HTR-8/SVneo (cell line): Measurements from ENCODE around the gene ITFG2.
A peak's percentile ranks its signal among the peaks of the same experiment; 100 is the strongest.
"Not testable (repeated sequence)": the region's sequence is repeated elsewhere in the genome, so short reads cannot be mapped to it uniquely, and the experiment has no call there.

Experiments used
- DNase-seq: peaks from one replicate; pipeline ENCODE4 v3.0.0; 2011; ENCODE audit warnings: low spot score, mixed read lengths; ENCODE audit not compliant: insufficient read length
- FAIRE-seq: peaks from 2 replicates; lab custom pipeline; 2011; peaks lifted over from hg19 to GRCh38; lab: Jason Lieb, UNC

Gene ITFG2

DNA sequence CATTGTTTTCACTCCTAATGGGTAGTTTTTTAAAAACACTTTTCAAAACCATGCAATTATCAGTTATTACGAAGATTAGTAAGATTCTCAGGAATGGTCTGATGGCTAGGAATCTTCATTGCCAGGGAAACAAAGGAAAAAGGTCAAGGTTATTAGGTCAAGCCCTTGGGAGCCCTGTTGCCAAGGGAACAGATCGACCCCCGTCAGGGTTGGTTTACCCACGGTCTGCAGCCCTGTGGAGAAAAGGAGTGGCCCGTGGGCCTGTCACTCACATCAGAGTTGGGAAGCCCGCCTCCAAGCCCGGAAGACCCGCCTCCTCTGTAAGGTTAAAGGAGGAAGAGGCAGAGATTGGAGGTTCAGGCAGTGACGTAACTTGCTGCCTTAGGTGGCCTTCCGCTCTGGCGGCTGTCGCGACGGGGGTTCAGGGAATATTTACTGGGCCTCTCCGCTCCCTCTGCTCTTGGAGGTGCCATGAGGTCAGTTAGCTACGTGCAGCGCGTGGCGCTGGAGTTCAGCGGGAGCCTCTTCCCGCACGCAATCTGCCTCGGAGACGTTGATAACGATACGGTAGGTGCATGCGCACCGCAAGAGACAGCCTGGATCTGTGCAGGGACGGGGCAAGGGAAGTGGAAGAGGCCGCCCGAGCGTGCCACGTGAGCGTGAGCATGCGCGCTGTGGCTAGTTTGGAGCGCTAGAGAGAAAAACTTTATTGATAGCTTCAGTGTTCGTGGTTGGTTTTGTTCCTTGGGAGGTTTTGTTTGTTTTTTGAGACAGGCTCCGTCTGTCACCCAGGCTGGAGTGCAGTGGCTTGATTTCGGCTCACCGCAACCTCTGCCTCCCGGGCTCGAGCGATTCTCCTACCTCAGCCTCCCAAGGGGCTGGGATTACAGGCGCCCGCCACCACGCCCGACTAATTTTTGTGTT, at the start of gene ITFG2:
Gene ITFG2, plus strand, starts transcription at position 379 of the 924 bp plus-strand sequence. Its CDS starts 93 bp downstream, at position 472.
- FAIRE-seq (peak; percentile 94), DNase-seq (peak; percentile 99)

DNA sequence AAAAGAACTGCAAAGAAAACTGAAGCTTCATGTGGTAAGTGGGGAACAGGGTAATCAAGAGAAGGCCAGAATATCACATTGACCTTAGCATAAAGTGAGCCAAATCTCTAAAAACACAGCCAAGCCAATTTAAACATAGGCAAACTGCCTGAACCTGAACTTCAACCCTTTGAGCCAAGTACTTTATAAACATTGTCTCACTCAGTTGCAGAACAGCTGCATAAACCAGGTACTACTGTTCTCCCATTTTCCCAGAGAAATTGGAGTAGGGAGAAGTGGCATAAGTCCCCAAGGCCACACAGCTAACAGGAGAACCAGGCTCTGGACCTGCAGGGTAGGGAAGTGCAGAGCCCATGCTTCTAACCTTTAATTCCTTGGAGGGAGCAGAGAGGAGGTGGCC, 48.1 kb upstream of the ITFG2 start:
- DNase-seq (no peak), FAIRE-seq (no peak)

DNA sequence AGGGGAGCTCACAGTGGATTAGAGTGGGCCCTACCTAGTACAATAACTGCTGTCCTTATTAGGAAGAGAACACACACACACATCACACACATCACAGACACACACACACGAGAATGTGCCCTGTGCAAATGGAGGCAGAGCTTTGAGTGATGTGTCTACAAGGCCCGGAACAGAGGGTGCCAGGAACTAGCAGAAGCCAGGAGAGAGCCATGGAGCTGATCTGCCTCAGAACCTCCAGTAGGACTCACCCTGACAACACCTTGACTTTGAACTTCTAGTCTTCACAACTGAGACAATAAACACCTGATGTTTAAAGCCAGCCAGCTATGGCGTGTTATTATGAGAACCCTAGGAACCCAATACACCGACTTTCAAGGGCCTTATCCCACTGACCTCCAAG, 47.4 kb upstream of the ITFG2 start:
- DNase-seq (no peak), FAIRE-seq (no peak)

DNA sequence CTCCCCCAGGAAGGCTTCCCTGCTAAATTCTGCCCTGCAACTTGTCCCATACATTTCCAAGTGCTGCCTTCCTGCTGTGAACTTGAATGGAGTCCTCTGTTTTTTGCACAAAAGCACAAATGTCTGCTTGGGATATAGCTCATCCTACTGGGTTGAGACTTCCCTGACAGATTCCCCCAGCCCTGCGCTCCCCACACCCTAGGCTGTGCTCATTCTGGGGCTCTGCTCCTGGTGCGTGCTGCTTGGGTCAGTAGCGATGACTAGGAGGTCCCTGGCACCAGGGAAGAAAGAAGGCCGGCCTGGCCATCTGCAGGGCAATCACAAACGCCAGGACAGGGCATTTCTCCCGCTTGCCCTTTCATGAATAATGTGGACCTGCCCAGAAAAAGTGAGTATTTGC, 46.9 kb upstream of the ITFG2 start:
- no peak for FAIRE-seq
- DNase-seq, result no peak

DNA sequence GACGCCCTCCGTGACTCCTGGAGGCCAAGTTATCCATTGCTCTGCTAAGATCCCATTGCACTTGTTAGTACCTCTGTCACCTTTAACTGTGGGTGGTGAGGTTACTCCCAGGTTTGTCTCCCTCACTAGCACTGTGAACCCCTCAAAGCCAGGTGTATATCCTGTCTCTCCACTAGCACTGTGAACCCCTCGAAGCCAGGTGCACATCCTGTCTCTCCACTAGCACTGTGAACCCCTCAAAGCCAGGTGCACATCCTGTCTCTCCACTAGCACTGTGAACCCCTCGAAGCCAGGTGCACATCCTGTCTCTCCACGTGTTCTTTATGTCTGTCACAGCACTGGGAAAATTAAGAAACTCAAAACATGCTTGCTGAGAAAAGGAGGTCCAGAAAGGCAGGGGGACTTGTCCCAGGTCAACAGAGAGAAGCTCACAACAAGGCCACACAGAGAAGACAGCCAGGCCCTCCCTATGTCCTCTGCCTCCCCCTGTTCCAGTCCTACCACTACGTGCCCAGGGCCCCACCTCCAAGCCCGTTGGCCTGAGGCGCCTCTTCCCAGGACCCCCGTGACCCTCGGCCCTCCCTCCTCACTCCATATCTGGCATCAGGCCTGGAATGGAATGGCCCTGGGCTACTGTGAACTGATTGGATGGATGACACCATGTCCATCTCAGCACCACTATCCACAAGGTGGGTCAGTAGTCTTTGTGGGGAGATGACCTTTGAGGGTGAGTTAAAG, 44.1 kb upstream of the ITFG2 start:
- FAIRE-seq, result no peak
- no peak for DNase-seq

GRCh38 chr12:2769866-2770533, 42.5 kb upstream of the ITFG2 start:
- FAIRE-seq, result no peak
- DNase-seq, result no peak

- DNase-seq, FAIRE-seq: not testable (repeated sequence)
Observed at GRCh38 chr12:2770544-2770943, 41.9 kb upstream of the ITFG2 start.

GRCh38 chr12:2772370-2772769, 40.1 kb upstream of the ITFG2 start:
- FAIRE-seq, result no peak
- no peak for DNase-seq

GRCh38 chr12:2773199-2773875, 39.1 kb upstream of the ITFG2 start:
- no peak for DNase-seq
- no peak for FAIRE-seq

- DNase-seq (no peak), FAIRE-seq (no peak)
Observed at GRCh38 chr12:2775431-2775830, 37.0 kb upstream of the ITFG2 start.

- no peak for FAIRE-seq
- no peak for DNase-seq
Observed at GRCh38 chr12:2776129-2776806, 36.2 kb upstream of the ITFG2 start.

DNA sequence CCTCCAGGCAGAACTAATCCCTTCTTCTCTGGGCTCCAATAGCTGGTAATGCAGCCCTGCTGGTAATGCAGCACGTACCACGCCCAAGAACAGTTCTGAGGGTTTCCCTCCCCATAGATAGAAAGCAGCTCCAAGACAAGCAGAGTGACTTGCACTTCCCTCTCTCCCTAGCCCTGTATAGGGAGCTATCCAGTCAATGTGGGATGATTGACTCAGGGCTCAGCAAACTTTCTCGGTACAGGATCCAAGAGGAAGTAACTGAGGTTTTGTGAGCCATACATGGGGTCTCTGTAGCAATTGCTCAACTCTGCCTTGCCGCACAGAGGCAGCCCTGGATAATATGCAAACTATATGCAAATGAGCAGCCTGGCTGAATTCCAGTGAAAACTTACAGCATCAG, 33.2 kb upstream of the ITFG2 start:
- FAIRE-seq (no peak), DNase-seq (no peak)

- FAIRE-seq, result peak; percentile 97
Observed at GRCh38 chr12:2783936-2784600, 28.4 kb upstream of the ITFG2 start.

DNA sequence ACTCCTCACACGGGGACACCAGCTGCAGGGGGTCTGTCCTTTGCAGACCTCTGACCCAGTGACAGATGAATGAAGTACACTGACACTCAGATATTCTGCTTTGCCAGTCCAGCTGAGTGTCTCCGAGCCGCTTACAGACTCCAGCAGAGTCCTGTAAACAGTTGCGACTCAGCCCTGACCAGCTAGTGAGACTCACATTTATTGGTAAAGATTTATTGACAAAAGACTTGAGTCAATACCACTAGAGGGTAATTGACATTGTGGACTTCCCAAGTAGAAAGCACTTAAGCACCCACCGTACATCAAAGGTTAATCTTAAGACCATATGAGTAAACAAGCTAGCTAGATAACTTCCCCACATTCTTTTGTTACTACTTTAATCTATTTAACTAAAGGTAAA, 27.5 kb upstream of the ITFG2 start:
- no peak for FAIRE-seq
- no peak for DNase-seq

More at GRCh38 chr12:2783936-2784600, 28.4 kb upstream of the ITFG2 start:
- DNase-seq, result peak; percentile 86

DNA sequence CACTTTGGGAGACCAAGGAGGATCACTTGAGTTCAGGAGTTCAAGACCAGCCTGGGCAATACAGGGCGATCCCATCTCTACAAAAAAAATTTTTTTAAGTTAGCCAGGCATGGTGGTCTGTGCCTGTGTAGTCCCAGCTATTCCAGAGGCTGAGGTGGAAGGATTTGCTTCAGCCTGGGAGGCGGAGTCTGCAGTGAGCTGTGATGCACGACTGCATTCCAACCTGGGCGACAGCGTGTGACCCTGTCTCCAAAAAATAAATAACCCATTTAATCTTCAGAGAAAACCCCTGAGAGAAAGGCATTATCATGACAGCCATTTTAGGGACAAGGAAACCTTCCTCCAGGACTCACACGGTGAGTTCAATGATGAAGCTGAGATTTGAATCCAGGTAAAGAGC, 21.4 kb upstream of the ITFG2 start:
- FAIRE-seq, result no peak

DNA sequence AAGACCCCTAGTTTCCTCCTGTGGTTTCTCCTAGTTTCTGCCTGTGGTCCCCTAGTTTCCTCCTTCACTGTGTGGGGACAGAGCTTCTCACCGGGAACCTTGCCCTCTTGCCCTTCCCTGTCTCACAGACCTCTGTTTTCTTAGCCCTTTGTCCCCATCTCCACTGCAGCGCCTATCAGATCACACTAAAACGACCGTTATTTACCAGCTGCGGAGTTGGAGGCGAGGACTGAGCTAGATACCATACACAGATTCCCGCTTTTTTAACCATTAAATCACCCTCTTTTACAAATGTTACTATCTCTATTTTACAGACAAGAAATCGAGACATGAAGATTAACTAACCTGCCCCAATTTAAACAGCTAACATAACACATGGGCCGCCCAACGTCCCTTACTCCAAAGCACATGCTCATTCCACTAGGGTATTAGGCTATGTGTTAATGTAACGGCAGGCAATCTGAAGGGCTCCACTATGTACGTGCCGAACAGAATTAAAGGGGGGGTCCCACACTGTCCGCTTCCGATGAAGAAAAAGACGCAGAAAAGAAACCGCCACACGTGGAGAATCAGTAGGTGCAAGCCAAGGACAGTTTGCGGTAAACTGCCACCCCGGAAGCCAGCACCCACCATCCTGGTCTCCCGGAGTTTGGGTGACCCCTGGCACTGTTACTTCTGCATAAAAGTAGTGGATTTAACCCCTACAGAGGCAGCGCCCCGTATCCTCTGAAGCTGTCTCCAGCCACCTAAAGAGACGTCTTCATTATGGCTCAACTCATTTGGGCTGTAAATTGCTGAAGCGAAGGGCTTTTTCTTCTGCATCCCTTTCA, 19.6 kb upstream of the ITFG2 start:
- DNase-seq (no peak), FAIRE-seq (no peak)

More for the DNA sequence above, 21.4 kb upstream of the ITFG2 start:
- no peak for DNase-seq

DNA sequence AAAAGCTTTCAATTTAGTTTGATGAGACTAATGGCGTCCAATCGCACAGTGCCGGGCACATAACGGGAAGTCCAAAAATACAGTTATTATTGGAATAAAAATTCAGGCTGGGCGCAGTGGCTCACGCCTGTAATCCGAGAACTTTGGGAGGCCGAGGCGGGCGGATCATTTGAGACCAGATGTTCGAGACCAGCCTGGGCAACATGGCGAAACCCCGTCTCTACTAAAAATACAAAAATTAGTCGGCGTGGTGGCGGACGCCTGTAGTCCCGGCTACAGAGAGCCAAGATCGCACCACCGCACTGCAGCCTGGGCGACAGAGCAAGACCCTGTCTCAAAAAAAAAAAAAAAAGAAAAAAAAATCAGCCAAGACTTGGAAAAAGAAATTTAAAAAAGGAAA, 18.9 kb upstream of the ITFG2 start:
- FAIRE-seq (no peak), DNase-seq (no peak)

GRCh38 chr12:2794191-2794735, 18.2 kb upstream of the ITFG2 start:
- DNase-seq, result no peak
- FAIRE-seq, result no peak
